Measurements from ENCODE around the gene PUS10. TPM values are rescaled to one million over a fixed set of nuclear protein-coding genes. Genes with fewer than 3 reads are reported as not detected.
"Not testable (repeated sequence)": the region's sequence is repeated elsewhere in the genome, so short reads cannot be mapped to it uniquely, and the experiment has no call there.

The PUS10 gene
- polyA plus RNA-seq, 1 experiment = 10.2 TPM

DNA sequence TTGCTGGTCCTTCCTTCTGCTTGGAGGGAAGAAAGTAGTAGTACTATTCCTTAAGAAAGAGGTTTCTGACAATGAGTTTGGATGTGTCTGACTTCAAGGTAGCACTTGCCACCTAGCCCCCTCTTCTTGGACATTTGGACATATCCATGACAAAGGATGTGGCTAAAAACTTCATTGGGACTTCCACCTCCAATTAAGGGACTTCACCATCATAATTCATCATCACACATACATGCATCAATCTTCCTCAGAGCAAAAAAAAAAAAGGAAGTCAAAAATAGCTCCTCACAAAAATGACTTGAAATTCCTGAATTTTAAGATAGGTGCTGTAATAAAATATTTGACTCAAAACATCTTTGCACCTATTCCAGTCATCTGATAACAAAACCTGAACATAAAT is 23.9 kb downstream of the PUS10 start:
- TF ChIP-seq, protein P1, sequence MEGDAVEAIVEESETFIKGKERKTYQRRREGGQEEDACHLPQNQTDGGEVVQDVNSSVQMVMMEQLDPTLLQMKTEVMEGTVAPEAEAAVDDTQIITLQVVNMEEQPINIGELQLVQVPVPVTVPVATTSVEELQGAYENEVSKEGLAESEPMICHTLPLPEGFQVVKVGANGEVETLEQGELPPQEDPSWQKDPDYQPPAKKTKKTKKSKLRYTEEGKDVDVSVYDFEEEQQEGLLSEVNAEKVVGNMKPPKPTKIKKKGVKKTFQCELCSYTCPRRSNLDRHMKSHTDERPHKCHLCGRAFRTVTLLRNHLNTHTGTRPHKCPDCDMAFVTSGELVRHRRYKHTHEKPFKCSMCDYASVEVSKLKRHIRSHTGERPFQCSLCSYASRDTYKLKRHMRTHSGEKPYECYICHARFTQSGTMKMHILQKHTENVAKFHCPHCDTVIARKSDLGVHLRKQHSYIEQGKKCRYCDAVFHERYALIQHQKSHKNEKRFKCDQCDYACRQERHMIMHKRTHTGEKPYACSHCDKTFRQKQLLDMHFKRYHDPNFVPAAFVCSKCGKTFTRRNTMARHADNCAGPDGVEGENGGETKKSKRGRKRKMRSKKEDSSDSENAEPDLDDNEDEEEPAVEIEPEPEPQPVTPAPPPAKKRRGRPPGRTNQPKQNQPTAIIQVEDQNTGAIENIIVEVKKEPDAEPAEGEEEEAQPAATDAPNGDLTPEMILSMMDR (IDR thresholded peaks at IDR 0.05; ENCODE audit: low read depth, low read length) = no peak
- H3K4me3 ChIP-seq (ENCODE audit: low read depth, low read length) = no peak overlapping the region
- no peak for DNase-seq (ENCODE audit: low read depth, low spot score)
- no peak overlapping the region for H3K27ac ChIP-seq (ENCODE audit: low read depth, low read length)
- peaks cover 5% of the 10 kb centered on the region; the same call in 1 of the 2 replicates for H3K9me3 ChIP-seq (ENCODE audit: control insufficient read depth, insufficient read depth, low read length)
- CTCF ChIA-PET = no interaction called here
- POLR2A ChIA-PET = no interaction called here
- no peaks in the 10 kb centered on the region for H3K27me3 ChIP-seq (ENCODE audit: control insufficient read depth, insufficient read depth, low read length)

DNA sequence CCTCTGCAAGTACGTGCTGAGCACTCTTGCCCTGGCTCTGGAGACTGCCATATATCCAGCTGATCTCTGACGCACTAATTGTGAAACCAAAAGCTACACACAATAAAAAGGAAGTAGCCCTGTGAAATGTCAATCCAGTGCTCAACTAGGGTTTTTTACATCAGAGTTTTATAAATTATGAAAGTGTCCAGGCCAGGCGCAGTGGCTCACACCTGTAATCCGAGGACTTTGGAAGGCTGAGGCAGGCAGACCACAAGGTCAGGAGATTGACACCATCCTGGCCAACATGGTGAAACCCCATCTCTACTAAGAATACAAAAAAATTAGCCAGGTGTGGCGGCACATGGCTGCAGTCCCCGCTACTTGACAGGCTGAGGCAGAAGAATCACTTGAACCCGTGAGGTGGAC is 25.1 kb downstream of the PUS10 start:
- DNase-seq (ENCODE audit: low read depth, low spot score) = no peak
- H3K27ac ChIP-seq (ENCODE audit: low read depth, low read length) = no peak overlapping the region
- H3K9me3 ChIP-seq (ENCODE audit: control insufficient read depth, insufficient read depth, low read length) = peaks cover 5% of the 10 kb centered on the region; the same call in 1 of the 2 replicates
- ChIA-PET POLR2A (no interaction called here), CTCF (interaction anchor here (0.6 kb wide), 1 partner anchor 15 kb away, joined by 5 read pairs; no protein-coding TSS in a partner anchor)
- TF ChIP-seq, protein P1 (IDR thresholded peaks at IDR 0.05; ENCODE audit: low read depth, low read length) = no peak
- H3K4me3 ChIP-seq (ENCODE audit: low read depth, low read length) = no peak overlapping the region
- no peaks in the 10 kb centered on the region for H3K27me3 ChIP-seq (ENCODE audit: control insufficient read depth, insufficient read depth, low read length)

DNA sequence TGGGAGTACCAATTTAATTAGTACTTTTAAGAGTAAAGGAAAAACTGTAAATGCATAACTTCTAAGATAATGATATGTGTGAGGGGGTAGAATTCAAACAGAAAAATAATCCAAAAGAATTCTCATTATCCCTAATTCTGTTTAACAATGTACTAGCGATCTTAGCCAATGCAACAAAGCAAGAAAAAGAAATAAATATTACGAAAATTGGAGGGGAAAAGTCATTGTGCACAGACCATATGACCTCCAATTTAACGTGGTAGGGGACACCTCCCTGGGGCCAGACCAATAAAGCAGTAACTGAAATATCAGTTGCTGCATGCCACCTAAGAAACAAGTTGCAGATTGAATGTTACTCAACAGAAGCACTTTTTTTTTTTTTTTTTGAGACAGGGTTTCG is 26.4 kb downstream of the PUS10 start:
- CTCF ChIA-PET = interaction anchor here (0.7 kb wide), 1 partner anchor 284 kb away, joined by 3 read pairs; no protein-coding TSS in a partner anchor
- TF ChIP-seq, protein P1 (IDR thresholded peaks at IDR 0.05; ENCODE audit: low read depth, low read length) = no peak

DNA sequence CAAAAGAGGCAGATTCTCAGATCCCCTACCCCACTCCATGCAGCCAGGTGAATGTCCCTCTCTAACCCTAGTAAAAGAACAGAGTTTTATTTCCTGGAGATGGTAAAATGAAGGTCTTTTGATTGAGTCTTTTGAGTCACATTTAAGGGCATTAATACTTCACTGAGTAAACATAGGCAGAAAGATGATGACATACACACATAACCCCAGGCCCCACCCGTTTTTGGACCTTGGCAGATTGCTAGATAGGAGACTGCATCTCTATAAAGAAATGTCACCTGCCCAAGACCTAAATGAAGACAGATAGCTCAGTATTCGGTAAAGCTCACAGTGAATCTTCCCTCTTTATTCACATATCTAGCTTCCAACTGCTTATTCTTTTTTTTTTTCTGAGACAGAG is 28.8 kb downstream of the PUS10 start:
- TF ChIP-seq, protein P1 (IDR thresholded peaks at IDR 0.05; ENCODE audit: low read depth, low read length) = no peak
- Histone ChIP-seq H3K27ac (ENCODE audit: low read depth, low read length) (no peak overlapping the region), H3K27me3 (ENCODE audit: control insufficient read depth, insufficient read depth, low read length) (no peaks in the 10 kb centered on the region), H3K9me3 (ENCODE audit: control insufficient read depth, insufficient read depth, low read length) (peaks cover 5% of the 10 kb centered on the region; the same call in 1 of the 2 replicates), H3K4me3 (ENCODE audit: low read depth, low read length) (no peak overlapping the region)
- no peak for DNase-seq (ENCODE audit: low read depth, low spot score)
- ChIA-PET POLR2A (no interaction called here), CTCF (interaction anchor here (1.8 to 2.1 kb wide), 2 partner anchors 10 to 11 kb away, joined by 9 to 13 read pairs; no protein-coding TSS in a partner anchor)

More for the DNA sequence above, 26.4 kb downstream of the PUS10 start:
- Histone ChIP-seq H3K4me3 (ENCODE audit: low read depth, low read length) (no peak overlapping the region), H3K27me3 (ENCODE audit: control insufficient read depth, insufficient read depth, low read length) (no peaks in the 10 kb centered on the region), H3K27ac (ENCODE audit: low read depth, low read length) (no peak overlapping the region), H3K9me3 (ENCODE audit: control insufficient read depth, insufficient read depth, low read length) (peaks cover 5% of the 10 kb centered on the region; the same call in 1 of the 2 replicates)
- POLR2A ChIA-PET = no interaction called here
- no peak for DNase-seq (ENCODE audit: low read depth, low spot score)

DNA sequence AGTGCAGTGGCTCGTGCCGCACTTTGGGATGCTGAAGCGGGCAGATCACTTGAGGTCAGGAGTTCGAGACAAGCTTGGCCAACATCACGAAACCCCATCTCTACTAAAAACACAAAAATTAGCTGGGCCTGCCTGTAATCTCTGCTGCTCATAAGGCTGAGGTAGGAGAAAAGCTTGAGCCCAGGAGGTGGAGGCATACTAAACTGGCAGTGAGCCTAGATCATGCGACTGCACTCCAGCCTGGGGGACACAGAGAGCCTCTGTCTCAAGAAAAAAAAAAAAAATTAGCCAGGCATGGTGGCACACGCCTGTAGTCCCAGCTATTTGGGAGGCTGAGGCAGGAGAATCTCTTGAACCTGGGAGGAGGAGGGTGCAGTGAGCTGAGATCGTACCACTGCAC is 30.4 kb downstream of the PUS10 start:
- H3K27ac ChIP-seq (ENCODE audit: low read depth, low read length); H3K27me3 ChIP-seq (ENCODE audit: control insufficient read depth, insufficient read depth, low read length); H3K9me3 ChIP-seq (ENCODE audit: control insufficient read depth, insufficient read depth, low read length); H3K4me3 ChIP-seq (ENCODE audit: low read depth, low read length); POLR2A ChIA-PET; DNase-seq (ENCODE audit: low read depth, low spot score): not testable (repeated sequence)
- CTCF ChIA-PET = interaction anchor here (1.2 kb wide), 1 partner anchor 12 kb away, joined by 5 read pairs; no protein-coding TSS in a partner anchor
